HG02852 (cell line): ENCODE data around the gene RELB.
"Not testable (repeated sequence)": the region's sequence is repeated elsewhere in the genome, so short reads cannot be mapped to it uniquely, and the experiment has no call there.

Experiments
- ATAC-seq: cut with Tn5 transposase; IDR thresholded peaks from one replicate; pipeline ENCODE4 v1.9.1; 2021; ENCODE audit warnings: mild to moderate bottlenecking, moderate library complexity; ENCODE audit not compliant: unreplicated experiment

The RELB gene

GRCh38 chr19:44986389-44986788 is 14.9 kb upstream of the RELB start:
- ATAC-seq, result no peak

GRCh38 chr19:44987148-44987675 is 14.1 kb upstream of the RELB start:
- no peak for ATAC-seq

GRCh38 chr19:44988273-44988672 is 13.0 kb upstream of the RELB start:
- ATAC-seq, result no peak

- ATAC-seq, result no peak
Measured at GRCh38 chr19:44988896-44989556, 12.2 kb upstream of the RELB start.

GRCh38 chr19:44990459-44990858 is 10.8 kb upstream of the RELB start:
- no peak for ATAC-seq

GRCh38 chr19:44990966-44991365 is 10.3 kb upstream of the RELB start:
- ATAC-seq, result no peak

GRCh38 chr19:44992336-44993163 is 8.7 kb upstream of the RELB start:
- no peak for ATAC-seq

- ATAC-seq, result no peak
Measured at GRCh38 chr19:44993526-44993925, 7.7 kb upstream of the RELB start.

GRCh38 chr19:44993926-44994537 is 7.2 kb upstream of the RELB start:
- no peak for ATAC-seq

GRCh38 chr19:44998025-44998424 is 3.2 kb upstream of the RELB start:
- no peak for ATAC-seq

- not testable (repeated sequence) for ATAC-seq
Measured at GRCh38 chr19:44999131-44999925, 1.9 kb upstream of the RELB start.

- ATAC-seq, result not testable (repeated sequence)
Measured at GRCh38 chr19:45000665-45001064, 599 bp upstream of the RELB start.

GRCh38 chr19:45003485-45003884 is 2.2 kb downstream of the RELB start:
- no peak for ATAC-seq

- ATAC-seq, result no peak
Measured at GRCh38 chr19:45005787-45006186, 4.5 kb downstream of the RELB start.

- ATAC-seq, result no peak
Measured at GRCh38 chr19:45008552-45008951, 7.3 kb downstream of the RELB start.

- no peak for ATAC-seq
Measured at GRCh38 chr19:45009625-45010255, 8.5 kb downstream of the RELB start.

GRCh38 chr19:45010306-45010705 is 9.0 kb downstream of the RELB start:
- ATAC-seq, result no peak

- ATAC-seq, result no peak
Measured at GRCh38 chr19:45011959-45012358, 10.7 kb downstream of the RELB start.

GRCh38 chr19:45016388-45017314 is 15.4 kb downstream of the RELB start:
- peak; percentile 77 for ATAC-seq
